Neural crest cell (in vitro differentiated cells): Measurements from ENCODE around the gene PRKAG2. TPM values are rescaled to one million over a fixed set of nuclear protein-coding genes. Genes with fewer than 3 reads are reported as not detected.

Experiments
- DNase-seq: peaks from one replicate; pipeline ENCODE4 v3.0.0; 2021; ENCODE audit warnings: low read depth, mixed read lengths, low spot score
- H3K27ac Mint-ChIP-seq: one replicate; pipeline ENCODE4 v1.8.0; 2021; ENCODE audit warnings: mild to moderate bottlenecking, mixed read lengths; ENCODE audit not compliant: unreplicated experiment
- H3K27me3 Mint-ChIP-seq: 2 replicates; pipeline ENCODE4 v1.8.0; 2021; ENCODE audit warnings: low read depth, mild to moderate bottlenecking, mixed read lengths
- H3K36me3 Mint-ChIP-seq: 2 replicates; pipeline ENCODE4 v1.8.0; 2021; ENCODE audit warnings: low read depth, mild to moderate bottlenecking, mixed read lengths
- H3K4me1 Mint-ChIP-seq: 2 replicates; pipeline ENCODE4 v1.8.0; 2021; ENCODE audit warnings: mixed read lengths
- H3K4me3 Mint-ChIP-seq: one replicate; pipeline ENCODE4 v1.8.0; 2021; ENCODE audit warnings: mild to moderate bottlenecking, mixed read lengths
- H3K9me3 Mint-ChIP-seq: 2 replicates; pipeline ENCODE4 v1.8.0; 2021; ENCODE audit warnings: mixed read lengths
- total RNA-seq: library from RNA; stranded (reverse); gene quantifications from 2 replicates; pipeline ENCODE4 v1.2.1, GENCODE V29; 2021
- TF ChIP-seq, protein P1 (sequence below): fragments of 200-600 bp; sonication (generic); conservative IDR thresholded peaks from 2 replicates; pipeline ENCODE4 v1.5.0; 2021; ENCODE audit warnings: antibody characterized with exemption, mild to moderate bottlenecking

The PRKAG2 gene
- total RNA-seq, 1 donor from 2014 or later = 12.5 TPM

DNA sequence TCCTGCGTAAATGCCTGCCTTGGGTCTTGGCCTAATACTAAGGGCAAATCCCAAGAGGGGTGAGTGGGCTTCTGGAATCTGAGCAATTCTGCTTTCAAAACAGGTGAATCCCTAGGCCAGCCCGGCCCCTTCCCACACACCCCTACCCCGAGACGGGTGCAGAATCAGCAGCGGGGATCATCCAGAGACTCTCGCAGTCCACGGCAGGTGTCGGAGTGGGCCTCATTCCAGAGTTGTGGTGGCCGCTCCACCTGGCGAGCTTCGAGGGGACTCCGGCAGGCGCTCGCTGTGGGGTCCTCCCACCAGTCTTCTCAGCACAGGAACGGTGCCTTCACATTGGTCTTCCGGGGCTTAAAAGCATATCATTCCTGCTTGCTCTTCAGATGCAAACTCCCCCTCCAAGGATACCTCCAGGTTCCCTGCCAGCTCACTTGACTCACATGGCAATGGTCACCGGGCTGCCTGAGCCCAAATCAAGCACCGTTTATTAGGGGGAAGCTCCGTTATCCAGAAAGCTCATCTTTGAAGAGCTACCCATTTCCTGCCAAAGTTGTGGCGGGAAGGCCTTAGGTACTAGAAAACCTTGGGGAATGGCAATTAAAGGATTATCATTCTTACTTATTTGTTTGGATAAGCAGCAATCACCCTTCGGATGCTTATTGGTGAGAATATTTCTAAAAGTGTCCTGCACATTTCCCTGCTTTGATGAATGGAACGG, 67.6 kb downstream of the PRKAG2 start:
- peaks cover 13% of the 10 kb centered on the region for H3K4me1 Mint-ChIP-seq
- H3K27ac Mint-ChIP-seq = no peak overlapping the region
- H3K9me3 Mint-ChIP-seq = no peaks in the 10 kb centered on the region
- H3K27me3 Mint-ChIP-seq = peaks cover 18% of the 10 kb centered on the region
- H3K36me3 Mint-ChIP-seq = no peaks in the 10 kb centered on the region
- no peak for DNase-seq
- TF ChIP-seq, protein P1, sequence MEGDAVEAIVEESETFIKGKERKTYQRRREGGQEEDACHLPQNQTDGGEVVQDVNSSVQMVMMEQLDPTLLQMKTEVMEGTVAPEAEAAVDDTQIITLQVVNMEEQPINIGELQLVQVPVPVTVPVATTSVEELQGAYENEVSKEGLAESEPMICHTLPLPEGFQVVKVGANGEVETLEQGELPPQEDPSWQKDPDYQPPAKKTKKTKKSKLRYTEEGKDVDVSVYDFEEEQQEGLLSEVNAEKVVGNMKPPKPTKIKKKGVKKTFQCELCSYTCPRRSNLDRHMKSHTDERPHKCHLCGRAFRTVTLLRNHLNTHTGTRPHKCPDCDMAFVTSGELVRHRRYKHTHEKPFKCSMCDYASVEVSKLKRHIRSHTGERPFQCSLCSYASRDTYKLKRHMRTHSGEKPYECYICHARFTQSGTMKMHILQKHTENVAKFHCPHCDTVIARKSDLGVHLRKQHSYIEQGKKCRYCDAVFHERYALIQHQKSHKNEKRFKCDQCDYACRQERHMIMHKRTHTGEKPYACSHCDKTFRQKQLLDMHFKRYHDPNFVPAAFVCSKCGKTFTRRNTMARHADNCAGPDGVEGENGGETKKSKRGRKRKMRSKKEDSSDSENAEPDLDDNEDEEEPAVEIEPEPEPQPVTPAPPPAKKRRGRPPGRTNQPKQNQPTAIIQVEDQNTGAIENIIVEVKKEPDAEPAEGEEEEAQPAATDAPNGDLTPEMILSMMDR = no peak
- no peak overlapping the region for H3K4me3 Mint-ChIP-seq

DNA sequence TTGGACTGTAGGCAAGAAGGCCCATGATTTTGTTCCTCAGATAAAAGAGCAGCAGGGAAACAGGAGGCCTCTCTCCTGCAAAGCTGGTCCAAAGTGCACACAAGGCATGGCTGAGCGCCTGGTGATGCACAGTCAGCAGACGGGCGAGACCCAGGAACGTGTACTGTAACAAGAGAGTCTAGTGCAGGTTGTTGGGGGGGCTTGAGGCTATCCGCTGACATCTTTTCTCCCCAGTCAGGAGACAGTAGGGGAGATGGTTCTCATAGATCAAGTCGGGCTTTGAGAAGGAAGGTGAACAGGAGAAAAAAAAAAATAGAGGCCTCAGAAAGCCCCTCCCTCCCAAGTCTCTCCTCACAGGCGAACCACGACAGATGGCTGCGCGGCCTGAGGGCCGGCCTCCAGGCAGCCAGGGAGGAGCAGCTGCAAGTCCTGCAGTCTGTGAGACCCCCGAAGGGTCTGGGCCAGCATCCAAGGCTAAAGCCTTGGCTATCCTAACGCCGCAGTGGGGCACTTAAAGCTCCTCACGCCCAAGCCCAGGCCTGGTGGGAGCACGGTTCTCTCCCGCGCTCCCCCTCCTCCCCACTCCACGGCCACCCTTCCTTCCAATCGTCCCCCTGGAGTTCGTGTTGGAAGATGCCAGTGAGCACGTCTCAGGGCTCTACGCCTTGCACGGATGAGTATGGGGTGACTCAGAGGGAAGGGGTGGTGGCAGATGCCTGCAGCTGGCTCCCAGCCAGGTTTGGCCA, 68.3 kb downstream of the PRKAG2 start:
- H3K4me1 Mint-ChIP-seq = peaks cover 6% of the 10 kb centered on the region
- H3K27me3 Mint-ChIP-seq = peaks cover 11% of the 10 kb centered on the region
- H3K27ac Mint-ChIP-seq = no peak overlapping the region
- H3K9me3 Mint-ChIP-seq = no peaks in the 10 kb centered on the region
- DNase-seq = no peak
- TF ChIP-seq, protein P1 = no peak
- no peaks in the 10 kb centered on the region for H3K36me3 Mint-ChIP-seq
- no peak overlapping the region for H3K4me3 Mint-ChIP-seq

DNA sequence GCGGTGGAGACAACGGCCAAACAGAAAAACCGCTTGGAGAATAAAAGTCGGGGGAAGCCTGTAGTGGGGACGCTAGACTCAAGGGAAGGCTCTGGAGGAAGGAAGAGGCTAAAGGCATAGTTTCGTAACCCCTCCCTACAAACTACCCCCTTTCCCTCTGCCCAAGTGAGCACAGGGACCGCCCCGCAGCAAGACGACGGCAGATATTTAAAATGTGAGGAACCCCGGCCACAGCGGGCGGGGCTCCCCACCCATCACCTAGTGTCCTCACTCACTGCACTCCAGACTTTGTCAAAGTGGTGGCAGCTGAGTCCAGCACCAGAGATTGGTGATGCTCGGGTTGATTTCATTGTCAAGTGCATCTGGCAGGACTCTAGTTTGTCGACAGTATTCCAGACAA, 69.1 kb downstream of the PRKAG2 start:
- no peaks in the 10 kb centered on the region for H3K4me1 Mint-ChIP-seq
- H3K9me3 Mint-ChIP-seq = no peaks in the 10 kb centered on the region
- peaks cover 5% of the 10 kb centered on the region for H3K27me3 Mint-ChIP-seq
- H3K27ac Mint-ChIP-seq = no peak overlapping the region
- TF ChIP-seq, protein P1 = no peak
- no peak overlapping the region for H3K4me3 Mint-ChIP-seq
- no peak for DNase-seq
- H3K36me3 Mint-ChIP-seq = no peaks in the 10 kb centered on the region

DNA sequence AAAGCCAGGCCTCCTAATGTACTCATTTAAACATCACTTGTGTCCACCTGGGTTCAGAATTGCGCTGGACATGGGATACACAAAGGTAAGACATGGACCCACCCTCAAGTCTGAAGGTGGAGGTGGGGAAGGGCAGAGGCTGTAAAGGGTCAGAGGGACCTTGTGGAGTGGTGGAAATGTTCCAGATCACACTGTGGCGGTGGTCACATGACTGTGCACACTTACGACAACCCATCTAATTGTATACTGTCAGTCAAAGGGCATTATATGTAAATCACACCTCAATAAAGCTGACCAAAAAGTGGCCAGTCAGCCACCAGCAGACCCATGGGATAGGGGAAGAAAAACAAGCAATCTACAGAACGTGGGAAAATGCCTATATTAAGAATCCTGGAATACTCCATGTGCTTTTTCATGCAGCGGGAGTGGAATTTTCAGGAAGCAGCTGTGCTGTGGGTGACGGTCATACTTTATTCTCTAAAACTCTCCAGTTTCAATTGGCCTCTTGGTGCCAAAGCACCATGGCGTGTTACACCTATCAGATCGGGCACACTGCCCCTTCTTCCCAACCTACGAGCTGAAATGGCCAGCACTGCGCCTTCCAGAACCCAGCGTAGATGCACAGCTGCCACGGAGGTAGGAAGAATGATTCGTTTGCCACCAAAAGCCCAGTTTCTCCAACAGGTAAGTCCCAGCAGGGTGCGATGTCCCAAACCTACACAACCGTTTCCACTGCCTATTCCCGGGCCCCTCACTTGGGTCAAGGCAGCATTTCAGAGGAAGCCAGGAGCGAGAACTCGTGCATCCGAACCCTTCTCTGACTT, 69.8 kb downstream of the PRKAG2 start:
- no peak for DNase-seq
- Mint-ChIP-seq H3K4me3 (no peak overlapping the region), H3K4me1 (no peaks in the 10 kb centered on the region), H3K36me3 (no peaks in the 10 kb centered on the region), H3K9me3 (no peaks in the 10 kb centered on the region), H3K27ac (no peak overlapping the region), H3K27me3 (peaks cover 4% of the 10 kb centered on the region)
- TF ChIP-seq, protein P1 = no peak

DNA sequence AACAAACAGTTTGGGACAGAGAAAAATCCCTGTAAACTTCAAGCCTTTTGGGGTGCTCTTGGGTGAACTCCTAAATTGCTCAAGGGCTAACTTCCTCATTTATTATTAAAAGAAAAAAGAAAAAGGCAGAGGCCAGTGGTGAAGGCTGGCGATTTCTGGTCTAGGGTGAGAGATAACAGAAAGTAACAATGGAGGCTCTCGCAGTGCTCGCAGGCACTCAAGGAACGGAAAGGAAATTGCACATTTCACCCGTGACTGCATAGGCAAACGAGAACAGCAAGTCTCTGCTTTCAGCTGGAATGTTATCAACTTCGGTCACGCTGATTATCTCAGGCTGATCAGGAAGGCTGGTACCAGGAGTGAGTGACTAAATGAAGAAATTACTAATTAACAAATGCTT, 70.7 kb downstream of the PRKAG2 start:
- TF ChIP-seq, protein P1 = no peak
- no peak overlapping the region for H3K27ac Mint-ChIP-seq
- H3K36me3 Mint-ChIP-seq = no peaks in the 10 kb centered on the region

More for the DNA sequence above, 70.7 kb downstream of the PRKAG2 start:
- Mint-ChIP-seq H3K4me3 (no peak overlapping the region), H3K4me1 (no peaks in the 10 kb centered on the region), H3K9me3 (no peaks in the 10 kb centered on the region), H3K27me3 (peaks cover 2% of the 10 kb centered on the region)
- no peak for DNase-seq
